ENCODE data around the gene SLC25A5.

GRCh38 chrX:119512146-119512800 is 44.0 kb downstream of the SLC25A5 start:
- TF ChIP-seq POLR2A (IDR thresholded peaks at IDR 0.05; ENCODE audit: low read length) = no peak
- TF ChIP-seq GATA1 (IDR thresholded peaks at IDR 0.05; ENCODE audit: low read depth, low read length) = no peak
